GM18517 (cell line): ENCODE results near the gene AFF2.

Experiments
- ATAC-seq: cut with Tn5 transposase; IDR thresholded peaks from one replicate; pipeline ENCODE4 v1.9.1; 2021; ENCODE audit warnings: mild to moderate bottlenecking, moderate library complexity; ENCODE audit not compliant: unreplicated experiment

The AFF2 gene

GRCh38 chrX:148815218-148815961 is 315.0 kb downstream of the AFF2 start:
- ATAC-seq, result no peak

GRCh38 chrX:148823986-148824385 is 323.6 kb downstream of the AFF2 start:
- no peak for ATAC-seq

DNA sequence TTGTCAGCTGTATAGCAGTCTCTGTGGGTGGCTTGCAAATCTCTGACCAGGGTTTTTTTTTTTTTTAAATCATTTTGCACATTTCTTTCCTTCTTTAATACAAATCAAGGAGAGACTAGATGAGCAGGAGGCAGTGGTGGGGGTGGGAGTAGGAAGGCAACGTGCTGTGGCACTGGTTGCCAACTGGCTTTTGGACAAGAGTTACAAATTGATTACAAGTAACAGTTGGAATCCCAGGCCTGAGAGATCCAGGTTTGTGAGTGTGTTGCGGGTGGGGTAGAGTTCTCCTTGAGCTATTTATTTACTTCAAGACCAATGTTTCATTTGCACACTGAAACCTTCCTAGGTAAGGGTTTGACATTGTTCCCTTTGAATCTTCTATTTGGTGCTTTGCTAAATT is 325.3 kb downstream of the AFF2 start:
- no peak for ATAC-seq

DNA sequence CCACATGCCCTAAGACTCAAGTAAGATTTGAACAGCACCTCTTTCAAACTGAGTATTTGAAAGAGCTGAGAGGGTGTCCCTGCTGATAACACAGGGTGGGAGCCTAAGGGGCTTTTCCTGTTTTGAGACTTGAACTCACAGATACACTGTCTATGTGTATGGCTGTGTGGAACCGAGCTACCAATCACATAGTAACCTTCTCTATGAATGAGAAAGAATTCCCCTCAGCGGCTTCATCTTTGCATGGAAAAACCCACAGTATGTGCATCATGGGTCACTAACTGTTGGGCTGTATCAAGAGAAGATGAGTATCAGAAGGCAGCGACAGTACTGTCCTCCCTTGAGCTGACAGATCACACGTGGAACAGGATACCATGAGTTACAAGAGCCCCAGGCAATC is 336.3 kb downstream of the AFF2 start:
- ATAC-seq, result no peak

GRCh38 chrX:148850631-148851030 is 350.2 kb downstream of the AFF2 start:
- no peak for ATAC-seq

- no peak for ATAC-seq
Measured at GRCh38 chrX:148854306-148854705, 353.9 kb downstream of the AFF2 start.

DNA sequence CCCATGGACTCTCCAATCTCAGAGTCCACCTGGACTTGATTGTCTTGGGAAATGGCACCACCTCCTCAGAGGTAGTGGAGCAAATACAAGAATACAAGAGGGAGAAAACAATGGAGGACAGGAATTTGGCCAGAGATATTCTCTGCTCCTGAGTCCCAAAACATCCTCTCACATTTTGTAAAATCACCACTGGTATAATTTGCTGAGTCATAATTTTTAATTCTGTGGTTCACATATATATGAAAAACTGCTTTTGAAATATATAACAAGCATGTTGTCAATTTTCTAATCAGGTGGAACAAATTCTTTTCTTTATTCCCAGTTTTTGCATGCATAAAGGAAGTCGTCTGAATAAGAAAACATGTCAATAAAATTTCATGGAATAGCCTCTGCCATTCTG is 356.1 kb downstream of the AFF2 start:
- no peak for ATAC-seq

DNA sequence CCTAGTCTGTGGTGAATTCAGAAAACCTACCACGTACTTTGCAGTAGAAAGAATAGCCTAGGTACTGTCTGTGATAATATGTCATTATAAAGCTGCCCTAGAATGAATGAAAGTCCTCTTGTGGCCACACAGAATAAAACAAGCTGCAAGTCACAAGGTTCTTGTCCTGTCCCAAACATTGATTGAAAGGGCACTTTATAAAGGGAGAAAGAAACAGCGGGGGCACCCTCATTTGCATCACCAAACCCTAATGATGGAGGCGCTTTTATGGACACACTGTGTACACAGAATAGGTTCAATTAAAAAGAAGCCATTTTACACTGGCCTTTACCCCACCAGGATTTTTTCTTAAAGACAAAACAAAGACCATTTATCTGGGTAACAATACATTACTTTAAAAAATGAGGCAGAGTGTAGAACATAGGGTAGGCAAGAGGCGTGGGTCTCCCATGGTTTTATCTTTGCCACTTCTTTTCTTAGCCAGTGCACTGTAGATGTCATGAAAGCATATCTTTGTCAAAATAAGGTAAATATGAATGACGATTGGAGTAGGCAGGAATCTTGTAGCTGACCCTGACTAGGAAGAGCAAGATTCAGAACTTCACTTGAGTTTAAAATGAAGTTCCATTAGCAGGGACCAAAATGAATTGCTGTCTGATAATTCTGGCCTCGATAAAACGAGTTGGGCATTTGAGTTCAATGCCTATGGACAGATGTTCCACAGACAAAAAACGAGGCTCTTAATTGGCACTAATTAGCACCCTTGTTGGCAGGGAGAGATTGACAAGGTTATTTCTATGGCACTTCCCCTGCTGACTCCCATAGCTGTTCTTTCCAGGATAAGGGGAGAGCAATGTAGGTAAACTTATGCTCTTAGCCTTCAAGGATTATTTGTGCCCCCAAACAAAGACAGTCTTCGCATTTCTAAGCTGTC is 365.1 kb downstream of the AFF2 start:
- ATAC-seq, result no peak

DNA sequence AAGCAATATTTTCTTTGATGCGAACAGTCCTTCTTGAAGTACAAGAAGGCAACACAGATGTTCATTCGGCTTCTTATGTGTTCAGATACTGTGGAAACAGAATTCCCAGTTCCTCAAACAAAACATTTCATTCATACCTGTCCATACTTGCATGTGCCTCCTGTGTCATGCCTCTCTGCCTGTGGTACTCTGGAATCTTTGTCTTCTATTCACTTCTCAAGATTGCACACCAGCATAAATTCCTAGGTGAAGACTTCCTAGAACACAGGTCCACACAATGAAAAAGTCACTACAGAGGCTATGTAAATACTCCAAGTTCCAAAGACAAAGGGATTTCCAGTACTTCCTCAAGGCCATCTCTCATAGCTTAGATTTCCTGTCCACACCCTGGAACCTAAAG is 367.2 kb downstream of the AFF2 start:
- ATAC-seq, result no peak

DNA sequence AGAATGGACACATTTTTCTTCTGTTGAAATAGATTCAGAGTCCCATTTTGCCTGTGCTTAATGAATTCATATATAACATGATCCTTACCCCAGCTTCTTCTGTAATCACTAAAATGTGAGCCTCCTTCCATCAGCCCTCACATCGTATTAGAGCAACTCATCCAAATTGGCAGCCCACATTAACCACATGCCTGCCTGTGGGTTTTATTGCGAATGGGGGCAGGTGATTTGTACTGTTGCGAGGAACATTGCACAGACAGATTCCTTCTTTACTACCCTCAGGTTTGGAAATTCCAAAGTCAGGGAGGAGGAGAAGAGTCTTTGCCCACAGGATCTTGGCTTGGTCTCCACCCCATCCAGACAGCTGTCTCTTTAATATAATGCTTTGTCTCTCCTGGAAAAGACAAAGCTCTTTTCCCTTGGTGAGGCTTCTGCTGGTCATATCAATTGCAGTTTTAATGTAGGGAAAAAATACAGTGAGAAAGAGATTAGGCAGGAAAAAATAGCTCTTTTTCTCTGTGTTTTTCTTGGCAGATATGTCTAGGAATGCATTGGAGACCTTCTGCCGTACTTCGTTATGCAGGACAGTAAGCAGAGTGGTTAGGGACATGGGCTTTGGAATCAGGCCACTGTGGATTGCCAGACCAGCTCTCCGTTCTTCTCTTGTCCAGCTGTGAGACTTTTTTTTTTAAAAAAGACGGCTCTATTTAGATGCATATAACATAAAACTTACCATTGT is 371.2 kb downstream of the AFF2 start:
- ATAC-seq, result no peak

DNA sequence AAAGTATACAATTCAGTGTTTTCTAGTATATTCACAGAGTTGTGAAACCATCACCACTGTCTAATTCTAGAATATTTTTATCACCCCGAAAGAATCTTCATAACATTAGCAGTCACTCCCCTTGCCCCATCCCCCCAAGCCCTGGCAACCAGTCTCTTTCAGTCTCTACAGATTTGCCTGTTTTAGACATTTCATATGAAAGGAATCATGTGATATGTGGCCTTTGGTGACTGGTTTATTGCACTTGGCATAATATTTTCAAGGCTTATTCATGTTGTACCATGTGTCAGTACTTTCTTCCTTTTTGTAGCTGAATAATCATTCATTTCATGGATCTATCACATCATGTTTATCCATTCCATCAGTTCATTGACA is 371.7 kb downstream of the AFF2 start:
- no peak for ATAC-seq

DNA sequence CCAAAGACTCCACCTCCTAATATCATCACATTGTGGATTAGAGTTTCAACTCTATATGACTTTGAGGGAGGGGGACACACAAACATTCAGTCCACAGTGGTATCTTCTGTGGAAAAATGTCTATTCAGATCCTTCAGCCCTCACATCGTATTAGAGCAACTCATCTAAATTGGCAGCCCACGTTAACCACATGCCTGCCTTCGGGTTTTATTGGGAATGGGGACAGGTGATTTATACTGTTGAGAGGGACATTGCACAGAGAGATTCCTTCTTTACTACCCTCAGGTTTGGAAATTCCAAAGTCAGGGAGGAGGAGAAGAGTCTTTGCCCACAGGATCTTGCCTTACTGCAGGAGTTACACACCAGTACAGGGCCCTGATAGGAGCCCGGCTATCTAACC is 372.5 kb downstream of the AFF2 start:
- no peak for ATAC-seq

DNA sequence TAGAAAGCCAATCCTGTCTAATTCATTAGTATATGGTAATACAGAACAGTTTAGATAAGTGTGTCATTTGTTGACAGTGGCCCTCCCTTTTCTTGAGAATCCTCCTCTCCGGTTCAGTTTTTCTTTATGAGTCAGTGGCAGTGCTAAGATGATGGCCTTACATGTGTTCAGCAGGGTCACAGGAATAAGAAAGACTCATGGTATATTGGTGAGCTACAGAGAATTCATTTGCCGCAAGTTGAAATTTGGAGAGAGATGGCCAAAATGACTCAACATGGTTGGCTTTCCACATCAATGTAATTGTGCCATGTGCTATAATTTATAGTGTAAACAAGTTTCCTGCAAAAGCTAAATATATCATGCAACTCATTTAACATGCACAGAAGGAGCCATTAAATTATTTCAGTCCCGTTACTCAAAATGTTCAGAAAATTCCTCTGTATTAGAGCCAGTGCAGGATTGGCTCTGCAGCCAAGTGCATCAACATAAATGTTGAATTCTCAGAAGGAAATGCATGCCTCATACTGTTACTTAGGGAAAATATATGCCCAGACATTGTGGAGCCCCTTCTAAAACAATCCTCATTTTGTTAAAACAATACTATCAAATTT is 374.3 kb downstream of the AFF2 start:
- ATAC-seq, result no peak

GRCh38 chrX:148878371-148878770 is 378.0 kb downstream of the AFF2 start:
- no peak for ATAC-seq

- no peak for ATAC-seq
Measured at GRCh38 chrX:148885203-148885602, 384.8 kb downstream of the AFF2 start.

DNA sequence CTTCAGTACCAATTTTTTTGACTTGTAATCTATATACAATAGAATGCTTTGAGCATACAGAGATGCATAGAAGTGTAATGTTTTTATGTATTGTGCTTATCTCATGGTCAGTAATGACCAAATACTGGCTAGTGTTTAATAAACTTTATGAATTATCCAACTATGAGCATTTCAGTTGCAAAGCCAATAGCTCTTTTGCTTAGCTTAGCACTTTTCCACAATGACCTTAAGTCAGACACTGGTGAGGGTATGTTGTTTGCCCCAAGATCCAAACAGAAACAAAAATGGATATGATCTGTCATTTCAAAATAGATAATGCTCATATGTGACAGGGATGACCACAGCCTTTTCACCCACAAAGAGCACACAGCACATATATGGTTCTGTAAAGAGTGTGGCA is 393.0 kb downstream of the AFF2 start:
- no peak for ATAC-seq

GRCh38 chrX:148902581-148902980 is 402.2 kb downstream of the AFF2 start:
- ATAC-seq, result no peak

GRCh38 chrX:148903176-148903575 is 402.8 kb downstream of the AFF2 start:
- ATAC-seq, result no peak

GRCh38 chrX:148904421-148905111 is 404.1 kb downstream of the AFF2 start:
- ATAC-seq, result no peak

DNA sequence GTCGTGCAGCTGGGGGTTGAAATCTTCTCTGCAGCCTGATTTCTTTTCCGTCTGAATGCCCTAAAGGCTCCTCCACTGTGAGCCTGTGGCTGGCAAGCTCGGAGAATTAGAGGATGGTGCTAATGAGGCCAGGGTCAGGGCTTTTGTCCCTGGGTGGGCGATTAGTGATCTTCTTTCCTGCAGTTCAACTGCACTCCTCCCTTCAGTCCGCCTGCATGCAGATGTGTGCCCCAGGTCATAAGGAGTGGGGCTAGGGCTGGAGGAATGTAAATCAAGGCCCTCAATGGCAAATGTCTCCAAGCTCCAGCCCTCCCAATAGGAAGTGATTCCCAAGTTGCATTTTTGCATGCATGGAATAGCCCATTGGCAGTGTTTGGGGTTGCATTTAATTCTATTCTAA is 405.0 kb downstream of the AFF2 start:
- no peak for ATAC-seq
